B cell (primary cell): ENCODE data around the gene MRPL36. TPM values are rescaled to one million over a fixed set of nuclear protein-coding genes. Genes with fewer than 3 reads are reported as not detected.
A peak's percentile ranks its signal among the peaks of the same experiment; 100 is the strongest.

Experiments
- ATAC-seq: fragments of 200-7000 bp; cut with Tn5 transposase; one replicate; pipeline ENCODE4 v1.10.0; 2021; ENCODE audit warnings: low read depth, mild to moderate bottlenecking, moderate number of reproducible peaks, moderate library complexity
- CTCF ChIA-PET: fragments of 350-600 bp; sonication (Branson Sonifier 250); formaldehyde crosslinking; loops from one replicate; lab custom pipeline; 2021; ENCODE audit warnings: antibody characterized with exemption, inconsistent platforms; lab: Charles Lee
- POLR2A ChIA-PET: fragments of 350-600 bp; sonication (Branson Sonifier 250); formaldehyde crosslinking; loops from one replicate; lab custom pipeline; 2021; ENCODE audit warnings: antibody characterized with exemption; lab: Charles Lee
- DNase-seq: peaks from one replicate; pipeline ENCODE4 v3.0.0; 2013
- H2AFZ ChIP-seq: 2 replicates; pipeline ENCODE4 v1.6.1; 2012; ENCODE audit warnings: mild to moderate bottlenecking, low read depth, low read length; ENCODE audit not compliant: insufficient read depth, poor library complexity, severe bottlenecking
- H3K27ac ChIP-seq, 2 donors: 1 replicate in 1 of 2; 2 replicates in 1 of 2; pipeline ENCODE4 v1.5.1; 2012 to 2013; ENCODE audit warnings: low read length in 2 of 2, mild to moderate bottlenecking in 2 of 2, moderate library complexity in 1 of 2
- H3K27me3 ChIP-seq, 4 experiments: fragments of 200-600 bp in 1 of 4; sonication (generic) in 1 of 4; replicated peaks in 1 of 4; 1 replicate in 2 of 4; 2 replicates in 2 of 4; pipeline versions ENCODE4 v1.6.1 to v1.7.0; 2013 to 2016; ENCODE audit warnings: low read length in 3 of 4, mild to moderate bottlenecking in 2 of 4, mixed read lengths in 1 of 4, moderate library complexity in 1 of 4; ENCODE audit not compliant: insufficient read depth in 4 of 4, control insufficient read depth in 3 of 4; ENCODE audit errors: control extremely low read depth in 1 of 4
- H3K36me3 ChIP-seq, 2 experiments: replicated peaks in 1 of 2; 1 replicate in 1 of 2; 2 replicates in 1 of 2; pipeline versions ENCODE4 v1.6.1 to v1.7.1; 2013; ENCODE audit warnings: low read length in 1 of 2; ENCODE audit not compliant: insufficient read depth in 2 of 2, control insufficient read depth in 1 of 2; ENCODE audit errors: control extremely low read depth in 1 of 2, extremely low read depth in 1 of 2
- H3K4me1 ChIP-seq, 2 donors: fragments of 200-600 bp in 1 of 2; sonication (generic) in 1 of 2; 1 replicate in 1 of 2; 2 replicates in 1 of 2; pipeline versions ENCODE4 v1.5.1 to v1.6.1; 2013 to 2017; ENCODE audit warnings: low read length in 2 of 2; ENCODE audit not compliant: control insufficient read depth in 2 of 2, insufficient read depth in 2 of 2
- H3K4me2 ChIP-seq: replicated peaks from 2 replicates; pipeline ENCODE3; 2012; ENCODE audit warnings: mild to moderate bottlenecking, low read depth, low read length; ENCODE audit not compliant: poor library complexity, severe bottlenecking
- H3K4me3 ChIP-seq, 5 experiments: fragments of 200-600 bp in 1 of 5; sonication (generic) in 1 of 5; 1 replicate in 3 of 5; 2 replicates in 2 of 5; pipeline versions ENCODE4 v1.5.1 to v1.7.0; 2011 to 2016; ENCODE audit warnings: low read length in 4 of 5, mild to moderate bottlenecking in 4 of 5, low read depth in 2 of 5, control low read depth in 1 of 5, moderate library complexity in 1 of 5; ENCODE audit not compliant: insufficient read depth in 1 of 5; ENCODE audit errors: control extremely low read depth in 1 of 5, extremely low read depth in 1 of 5
- H3K79me2 ChIP-seq: fragments of 200-600 bp; sonication (generic); one replicate; pipeline ENCODE4 v1.6.0; 2016; ENCODE audit warnings: low read length; ENCODE audit not compliant: control insufficient read depth, insufficient read depth
- H3K9ac ChIP-seq: fragments of 200-600 bp; sonication (generic); 2 replicates; pipeline ENCODE4 v1.6.1; 2017; ENCODE audit warnings: mild to moderate bottlenecking, low read length, moderate library complexity
- H3K9me3 ChIP-seq, 3 donors: one replicate each; pipeline versions ENCODE4 v1.6.1 to v1.7.1; 2013; ENCODE audit warnings: low read length in 2 of 3; ENCODE audit not compliant: control insufficient read depth in 2 of 3, insufficient read depth in 1 of 3; ENCODE audit errors: control extremely low read depth in 1 of 3
- H4K20me1 ChIP-seq: 2 replicates; pipeline ENCODE4 v1.6.0; 2012; ENCODE audit warnings: mild to moderate bottlenecking, low read length; ENCODE audit not compliant: insufficient read depth, control insufficient read depth, poor library complexity, severe bottlenecking
- H3K27ac Mint-ChIP-seq: one replicate; pipeline ENCODE4 v1.8.0; 2021; ENCODE audit warnings: mixed read lengths
- H3K27me3 Mint-ChIP-seq: one replicate; pipeline ENCODE4 v1.8.0; 2021; ENCODE audit warnings: mixed read lengths
- H3K4me1 Mint-ChIP-seq: one replicate; pipeline ENCODE4 v1.8.0; 2021; ENCODE audit warnings: mixed read lengths
- H3K4me3 Mint-ChIP-seq: one replicate; pipeline ENCODE4 v1.8.0; 2021; ENCODE audit warnings: mixed read lengths
- H3K9me3 Mint-ChIP-seq: one replicate; pipeline ENCODE4 v1.8.0; 2022; ENCODE audit warnings: mixed read lengths; ENCODE audit not compliant: insufficient read depth
- CTCF ChIP-seq: fragments of 200-600 bp; IDR thresholded peaks from one replicate; pipeline ENCODE4 v1.8.0; 2022; ENCODE audit warnings: antibody characterized with exemption, mild to moderate bottlenecking
- EZH2 ChIP-seq: IDR thresholded peaks from 2 replicates; pipeline ENCODE4 v1.6.1; 2012; ENCODE audit warnings: borderline replicate concordance, low read depth, mild to moderate bottlenecking, moderate library complexity, low read length; ENCODE audit not compliant: insufficient read depth, poor library complexity, severe bottlenecking
- WGBS: methylation state at CpG from one replicate; pipeline ENCODE4 v1.1.5; 2013; ENCODE audit warnings: missing lambda C conversion rate; ENCODE audit not compliant: insufficient coverage; 5-methylcytosine and 5-hydroxymethylcytosine counted together
- intact Hi-C: fragments of 100-400 bp; cut with micrococcal nuclease; formaldehyde crosslinking; loops from one replicate; pipeline ENCODE4 v1.10.0; 2022
- polyA plus RNA-seq: library from polyadenylated mRNA; depleted of rRNA; stranded (reverse); fragments of >200 nt; gene quantifications from 2 replicates; pipeline ENCODE4 v1.2.3, GENCODE V29; 2012
- total RNA-seq, 2 donors: library from RNA; stranded (reverse); fragments of 120-200 nt in 1 of 2; gene quantifications; 1 replicate in 1 of 2; 2 replicates in 1 of 2; pipeline versions ENCODE4 v1.2.3 to v1.2.4, GENCODE V29; 2013 to 2022

MRPL36 gene
- total and polyA plus RNA-seq, 2 donors (not counting 1 experiment from before 2014, with no cell fraction given): 12.5 to 25.0 TPM

- Mint-ChIP-seq H3K4me3 (no peak overlapping the region), H3K27me3 (peaks cover 24% of the 10 kb centered on the region), H3K27ac (no peak overlapping the region), H3K4me1 (no peaks in the 10 kb centered on the region), H3K9me3 (no peaks in the 10 kb centered on the region)
- H2AFZ ChIP-seq: no peak overlapping the region
- H3K36me3 ChIP-seq: no peaks in the 10 kb centered on the region
- H3K9me3 ChIP-seq: peaks cover 0 to 12% (median 0%) of the 10 kb centered on the region in 3 donors
- H3K4me3 ChIP-seq: no peak overlapping the region
- no peaks in the 10 kb centered on the region for H4K20me1 ChIP-seq
- no peak overlapping the region for H3K27ac ChIP-seq
- ChIA-PET CTCF (interaction anchor here (1.2 kb wide), 1 partner anchor 272 kb away, joined by 3 read pairs; no protein-coding TSS in a partner anchor), POLR2A (no interaction called here)
- ATAC-seq (no peak), DNase-seq (no peak)
- H3K79me2 ChIP-seq: no peaks in the 10 kb centered on the region
- H3K4me2 ChIP-seq: peak overlapping the region; percentile 23
- no peak overlapping the region for H3K9ac ChIP-seq
- peaks cover 0 to 22% (median 5%) of the 10 kb centered on the region in 4 experiments for H3K27me3 ChIP-seq
- H3K4me1 ChIP-seq: peaks cover 3 to 6% of the 10 kb centered on the region in 2 donors
- TF ChIP-seq EZH2 (no peak), CTCF (no peak)
- intact Hi-C loops: loop anchor here (10.0 kb wide), 1 partner anchor 270 kb away; no protein-coding TSS in a partner anchor
- 91% methylated on average over 11 of the region's 11 CpGs for whole genome bisulfite sequencing
Observed at GRCh38 chr5:1764606-1764960, 35.1 kb downstream of the MRPL36 start.

DNA sequence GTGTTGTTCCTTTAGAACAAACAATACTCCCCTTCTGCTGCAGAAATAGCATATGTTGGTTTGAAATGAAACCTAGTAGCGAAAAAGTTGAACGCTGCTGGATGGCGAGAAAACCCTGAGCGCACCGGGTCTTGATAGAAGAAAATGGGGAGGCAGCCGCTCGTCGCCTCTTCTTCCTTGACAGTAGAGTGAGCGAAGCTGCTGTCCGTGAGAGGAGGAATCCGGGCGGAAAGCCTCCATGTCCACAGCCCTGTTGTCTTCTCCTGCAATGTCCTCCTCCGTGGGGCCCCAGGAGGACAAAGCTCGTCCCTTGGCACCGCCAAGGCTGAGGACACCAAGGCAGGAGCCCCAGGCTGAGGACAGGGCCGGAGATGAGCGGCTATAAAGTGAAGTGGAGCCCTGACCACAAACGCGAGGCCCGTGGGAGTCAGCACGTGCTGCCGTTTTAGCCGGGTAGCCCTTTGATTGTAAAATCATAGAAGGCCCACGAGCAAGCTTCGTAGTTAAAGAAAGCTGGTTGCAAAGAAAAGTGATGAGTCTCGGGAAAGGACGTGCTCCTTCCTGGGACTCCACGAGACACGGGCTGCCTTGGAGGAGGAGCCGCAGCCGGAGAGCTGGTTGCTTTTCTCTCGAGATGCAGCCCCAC lies 35.6 kb downstream of the MRPL36 start:
- DNase-seq (no peak), ATAC-seq (no peak)
- Histone ChIP-seq H3K4me1 (peaks cover 3 to 6% of the 10 kb centered on the region in 2 donors), H3K4me2 (no peak overlapping the region), H3K4me3 (no peak overlapping the region), H3K36me3 (no peaks in the 10 kb centered on the region), H3K27me3 (peaks cover 0 to 20% (median 5%) of the 10 kb centered on the region in 4 experiments), H3K79me2 (no peaks in the 10 kb centered on the region), H2AFZ (no peak overlapping the region), H3K27ac (no peak overlapping the region), H3K9me3 (peaks cover 0 to 16% (median 0%) of the 10 kb centered on the region in 3 donors), H4K20me1 (no peaks in the 10 kb centered on the region), H3K9ac (no peak overlapping the region)
- ChIA-PET POLR2A (no interaction called here), CTCF (interaction anchor here (1.2 kb wide), 1 partner anchor 273 kb away, joined by 3 read pairs; no protein-coding TSS in a partner anchor)
- intact Hi-C loops: loop anchor here (10.0 kb wide), 1 partner anchor 271 kb away; no protein-coding TSS in a partner anchor
- no peak for TF ChIP-seq EZH2
- no peak for TF ChIP-seq CTCF
- Mint-ChIP-seq H3K4me3 (no peak overlapping the region), H3K9me3 (no peaks in the 10 kb centered on the region), H3K27ac (no peak overlapping the region), H3K4me1 (no peaks in the 10 kb centered on the region), H3K27me3 (peaks cover 24% of the 10 kb centered on the region)
- 81% methylated on average over 29 of the region's 32 CpGs for WGBS
